Measurements from ENCODE around the gene DEUP1.

Gene DEUP1

DNA sequence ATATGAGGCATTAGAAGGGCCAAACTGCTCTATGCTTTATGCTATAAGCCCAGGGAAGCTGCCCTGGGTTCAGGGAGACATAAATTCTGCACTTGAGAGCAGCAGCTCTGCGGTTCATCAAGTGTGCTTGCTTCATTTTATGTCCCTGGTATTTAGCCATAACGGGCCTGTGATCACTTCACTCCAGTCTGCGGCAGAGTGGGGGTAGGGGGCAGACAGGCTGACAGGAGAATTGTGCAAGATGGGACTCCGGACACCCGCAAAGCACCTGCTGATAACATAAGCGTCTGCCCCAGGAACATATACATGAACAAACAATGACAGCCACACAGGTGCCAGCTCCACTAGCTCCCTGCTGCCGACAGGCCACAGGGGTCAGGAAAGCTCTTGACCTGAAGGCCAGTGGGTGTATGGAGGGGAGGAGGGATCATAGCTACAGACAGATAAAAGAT, 156.5 kb downstream of the DEUP1 start:
- TF ChIP-seq Cebpa-rat (IDR thresholded peaks at IDR 0.05) = no peak
- Histone ChIP-seq H3K27ac (no peak overlapping the region), H3K36me3 (peaks cover 44% of the 10 kb centered on the region), H3K9me3 (no peaks in the 10 kb centered on the region), H3K4me2 (no peak overlapping the region), H3K4me1 (no peaks in the 10 kb centered on the region), H3K27me3 (no peaks in the 10 kb centered on the region), H3K9ac (no peak overlapping the region), H4K20me1 (0 out of 2 replicates have a peak, but pooled peaks cover 6% of the 10 kb centered on the region), H3K4me3 (no peak overlapping the region)
